GM12875 (cell line): Measurements from ENCODE around the gene KLK7.

ENCODE experiments used
- H3K4me3 ChIP-seq: one replicate; pipeline ENCODE4 v1.5.1; 2011; ENCODE audit warnings: low read depth, low read length, control low read depth
- CTCF ChIP-seq: IDR thresholded peaks from 2 replicates; pipeline ENCODE4 v1.5.1; 2011; ENCODE audit warnings: low read depth, mild to moderate bottlenecking, control low read depth, inconsistent platforms, low read length, moderate library complexity, borderline replicate concordance; ENCODE audit not compliant: insufficient read depth

KLK7 gene

GRCh38 chr19:50933640-50934039, 50.1 kb downstream of the KLK7 start:
- no peak overlapping the region for H3K4me3 ChIP-seq
- no peak for TF ChIP-seq CTCF

- H3K4me3 ChIP-seq = no peak overlapping the region
- TF ChIP-seq CTCF = no peak
These were observed 51.0 kb downstream of the KLK7 start for GRCh38 chr19:50932690-50933083.

- H3K4me3 ChIP-seq = no peak overlapping the region
- no peak for TF ChIP-seq CTCF
These were observed 51.6 kb downstream of the KLK7 start for GRCh38 chr19:50932018-50932689.

GRCh38 chr19:50931023-50931422, 52.7 kb downstream of the KLK7 start:
- no peak for TF ChIP-seq CTCF
- H3K4me3 ChIP-seq = no peak overlapping the region

- no peak overlapping the region for H3K4me3 ChIP-seq
- no peak for TF ChIP-seq CTCF
These were observed 54.9 kb downstream of the KLK7 start for GRCh38 chr19:50928831-50929230.
